PC-9 (cell line): ENCODE results near the gene SAPCD1. TPM values are rescaled to one million over a fixed set of nuclear protein-coding genes. Genes with fewer than 3 reads are reported as not detected.

Experiments used
- BruUV-seq: library from RNA; stranded (reverse); fragments of 400-500 nt; replicated peaks from 2 replicates; lab custom pipeline; 2021; lab: Mats Ljungman, UMichigan
- CTCF ChIA-PET: fragments of 300-600 bp; sonication (Branson Sonifier 250); formaldehyde crosslinking; loops from one replicate; lab custom pipeline; 2022; ENCODE audit warnings: antibody characterized with exemption; lab: Charles Lee
- POLR2A ChIA-PET: fragments of 300-600 bp; sonication (Branson Sonifier 250); formaldehyde crosslinking; loops from one replicate; lab custom pipeline; 2022; ENCODE audit warnings: antibody characterized with exemption; ENCODE audit not compliant: unreplicated experiment; lab: Charles Lee
- DNase-seq, 2 experiments: peaks; one replicate each; pipeline versions ENCODE4 v3.0.0 to v3.0.0-alpha.2; 2015 to 2022; ENCODE audit warnings: mixed read lengths in 1 of 2
- H2AFZ ChIP-seq: fragments of 200-600 bp; sonication (generic); 2 replicates; pipeline ENCODE4 v1.8.1; 2017; ENCODE audit warnings: antibody characterized with exemption
- H3F3A ChIP-seq: fragments of 200-600 bp; sonication (generic); 2 replicates; pipeline ENCODE4 v1.8.1; 2017; ENCODE audit warnings: antibody characterized with exemption, mild to moderate bottlenecking, low read depth; ENCODE audit not compliant: insufficient read depth
- H3K27ac ChIP-seq: fragments of 200-600 bp; sonication (generic); 2 replicates; pipeline ENCODE4 v1.6.1; 2016; ENCODE audit warnings: mixed run types
- H3K27me3 ChIP-seq: fragments of 200-600 bp; sonication (generic); 2 replicates; pipeline ENCODE4 v1.6.1; 2016; ENCODE audit warnings: low read depth, mixed run types; ENCODE audit not compliant: insufficient read depth
- H3K36me3 ChIP-seq: fragments of 200-600 bp; sonication (generic); 2 replicates; pipeline ENCODE4 v1.6.1; 2016; ENCODE audit warnings: low read depth, mixed run types
- H3K4me1 ChIP-seq: fragments of 200-600 bp; sonication (generic); replicated peaks from 2 replicates; pipeline ENCODE4 v1.6.1; 2016; ENCODE audit warnings: mixed run types; ENCODE audit not compliant: insufficient read depth
- H3K4me2 ChIP-seq: fragments of 200-600 bp; sonication (generic); 2 replicates; pipeline ENCODE4 v1.6.1; 2017; ENCODE audit warnings: mixed run types
- H3K4me3 ChIP-seq: fragments of 200-600 bp; sonication (generic); 2 replicates; pipeline ENCODE4 v1.6.1; 2016; ENCODE audit warnings: mixed run types
- H3K79me2 ChIP-seq: fragments of 200-600 bp; sonication (generic); 2 replicates; pipeline ENCODE4 v1.6.1; 2017; ENCODE audit warnings: low read depth, mixed run types
- H3K9me2 ChIP-seq: fragments of 200-600 bp; sonication (generic); 2 replicates; pipeline ENCODE4 v1.8.1; 2017; ENCODE audit warnings: mild to moderate bottlenecking; ENCODE audit not compliant: insufficient read depth
- H3K9me3 ChIP-seq: fragments of 200-600 bp; sonication (generic); 2 replicates; pipeline ENCODE4 v1.8.1; 2016; ENCODE audit warnings: low read depth; ENCODE audit not compliant: insufficient read depth
- H4K20me1 ChIP-seq: fragments of 200-600 bp; sonication (generic); 2 replicates; pipeline ENCODE4 v1.8.1; 2017; ENCODE audit not compliant: insufficient read depth
- EZH2 ChIP-seq: fragments of 200-600 bp; sonication (generic); IDR thresholded peaks from 2 replicates; pipeline ENCODE4 v1.8.0; 2017; ENCODE audit warnings: antibody characterized with exemption, low read depth
- intact Hi-C: fragments of 100-400 bp; cut with micrococcal nuclease; formaldehyde crosslinking; loops from one replicate; pipeline ENCODE4 v1.10.0; 2022; ENCODE audit not compliant: unreplicated experiment
- total RNA-seq: library from RNA; stranded (reverse); gene quantifications from 2 replicates; pipeline ENCODE4 v1.2.3, GENCODE V29; 2021

SAPCD1 gene
- total RNA-seq, 1 experiment from 2014 or later: 11.1 TPM

DNA sequence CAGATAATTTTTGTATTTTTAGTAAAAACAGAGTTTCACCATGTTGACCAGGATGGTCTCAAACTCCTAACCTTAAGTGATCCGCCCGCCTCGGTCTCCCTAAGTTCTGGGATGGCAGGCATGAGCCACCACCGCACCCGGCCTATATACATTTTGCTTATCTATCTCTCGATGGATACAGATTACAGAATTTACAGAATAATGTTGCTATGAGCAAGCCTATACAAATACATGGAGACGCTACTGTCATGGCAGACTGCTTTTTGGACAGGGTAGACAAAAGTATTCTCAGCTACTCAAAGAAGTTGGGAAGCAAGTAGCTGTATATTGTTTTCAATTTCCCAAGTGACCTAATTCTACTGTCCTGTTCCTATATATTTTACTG is 51.0 kb downstream of the SAPCD1 start:
- H3F3A ChIP-seq: peaks cover 29% of the 10 kb centered on the region
- H3K27me3 ChIP-seq: no peaks in the 10 kb centered on the region
- DNase-seq: no peak
- ChIA-PET CTCF (interaction anchor here (1.4 kb wide), 1 partner anchor 18 kb away, joined by 4 read pairs; the partner anchor contains the start of gene VARS1), POLR2A (interaction anchor here (0.6 to 1.9 kb wide), 8 partner anchors 9 to 382 kb away, joined by 3 to 42 read pairs (median 5); partner anchors contain the start of genes CFB, DXO, HSPA1B and VARS1)
- H3K4me1 ChIP-seq: peaks cover 10% of the 10 kb centered on the region
- no peaks in the 10 kb centered on the region for H3K9me2 ChIP-seq
- peak overlapping the region; percentile 97 for H2AFZ ChIP-seq
- peak overlapping the region; percentile 100 for H3K4me2 ChIP-seq
- BruUV-seq: no TSS peak
- no peaks in the 10 kb centered on the region for H3K36me3 ChIP-seq
- peaks cover 12% of the 10 kb centered on the region for H4K20me1 ChIP-seq
- H3K79me2 ChIP-seq: peaks cover 32% of the 10 kb centered on the region
- H3K27ac ChIP-seq: peak overlapping the region; percentile 92
- H3K4me3 ChIP-seq: peak overlapping the region; percentile 70
- no peak for TF ChIP-seq EZH2
- H3K9me3 ChIP-seq: no peaks in the 10 kb centered on the region
- intact Hi-C loops: no loop called here

Other genes starting within 250 kb of the SAPCD1 start
- gene MCCD1, start 233.7 kb upstream of the SAPCD1 start, total RNA-seq: not detected in 2 replicates
- 383 and 436 TPM in 2 replicates for gene DDX39B, start 220.7 kb upstream of the SAPCD1 start, total RNA-seq
- gene ATP6V1G2, start 216.0 kb upstream of the SAPCD1 start, total RNA-seq: 0.55 and 1.8 TPM in 2 replicates
- gene NFKBIL1, start 215.0 kb upstream of the SAPCD1 start, total RNA-seq: 26.1 and 38.3 TPM in 2 replicates
- gene LTA, start 190.4 kb upstream of the SAPCD1 start, total RNA-seq: not detected in 2 replicates
- not detected in 2 replicates for gene TNF, start 187.1 kb upstream of the SAPCD1 start, total RNA-seq
- 0.63 TPM in 1 of 2 replicates, not detected in the other for gene LTB, start 180.2 kb upstream of the SAPCD1 start, total RNA-seq
- 1.6 TPM in 2 replicates for gene LST1, start 176.4 kb upstream of the SAPCD1 start, total RNA-seq
- not detected in 2 replicates for gene NCR3, start 169.7 kb upstream of the SAPCD1 start, total RNA-seq
- not detected in 2 replicates for gene AIF1, start 147.4 kb upstream of the SAPCD1 start, total RNA-seq
- gene PRRC2A, start 141.9 kb upstream of the SAPCD1 start, total RNA-seq: 182 and 192 TPM in 2 replicates
- 336 and 358 TPM in 2 replicates for gene BAG6, start 110.0 kb upstream of the SAPCD1 start, total RNA-seq
- 2.7 and 2.9 TPM in 2 replicates for gene APOM, start 106.8 kb upstream of the SAPCD1 start, total RNA-seq
- gene C6orf47, start 101.9 kb upstream of the SAPCD1 start, total RNA-seq: 17.2 and 17.8 TPM in 2 replicates
- gene GPANK1, start 97.7 kb upstream of the SAPCD1 start, total RNA-seq: 11.5 and 13.0 TPM in 2 replicates
- gene CSNK2B, start 96.6 kb upstream of the SAPCD1 start, total RNA-seq: 152 and 173 TPM in 2 replicates
- gene LY6G5B, start 92.7 kb upstream of the SAPCD1 start, total RNA-seq: 20.9 and 24.0 TPM in 2 replicates
- gene LY6G5C, start 81.6 kb upstream of the SAPCD1 start, total RNA-seq: 2.6 and 3.7 TPM in 2 replicates
- 31.3 and 35.2 TPM in 2 replicates for gene ABHD16A, start 59.3 kb upstream of the SAPCD1 start, total RNA-seq
- gene LY6G6F, start 55.8 kb upstream of the SAPCD1 start, total RNA-seq: not detected in 2 replicates
- gene LY6G6D, start 47.3 kb upstream of the SAPCD1 start, total RNA-seq: not detected in 2 replicates
- gene LY6G6C, start 40.9 kb upstream of the SAPCD1 start, total RNA-seq: 1.2 and 2.1 TPM in 2 replicates
- 0.43 and 0.59 TPM in 2 replicates for gene MPIG6B, start 39.3 kb upstream of the SAPCD1 start, total RNA-seq
- 58.3 and 99.6 TPM in 2 replicates for gene DDAH2, start 33.4 kb upstream of the SAPCD1 start, total RNA-seq
- gene CLIC1, start 26.1 kb upstream of the SAPCD1 start, total RNA-seq: 546 and 599 TPM in 2 replicates
- 50.0 and 68.8 TPM in 2 replicates for gene MSH5, start 22.7 kb upstream of the SAPCD1 start, total RNA-seq
- gene VWA7, start 14.7 kb downstream of the SAPCD1 start, total RNA-seq: 6.0 and 9.6 TPM in 2 replicates
- 99.6 and 124 TPM in 2 replicates for gene VARS1, start 33.1 kb downstream of the SAPCD1 start, total RNA-seq
- gene LSM2, start 44.3 kb downstream of the SAPCD1 start, total RNA-seq: 67.5 and 74.3 TPM in 2 replicates
- gene HSPA1L, start 52.6 kb downstream of the SAPCD1 start, total RNA-seq: 2.3 and 2.6 TPM in 2 replicates
- gene HSPA1A, start 52.9 kb downstream of the SAPCD1 start, total RNA-seq: 378 and 385 TPM in 2 replicates
- gene HSPA1B, start 65.1 kb downstream of the SAPCD1 start, total RNA-seq: 334 and 340 TPM in 2 replicates
- 23.1 and 23.4 TPM in 2 replicates for gene NEU1, start 100.2 kb downstream of the SAPCD1 start, total RNA-seq
- 44.4 and 44.9 TPM in 2 replicates for gene SLC44A4, start 116.3 kb downstream of the SAPCD1 start, total RNA-seq
- 57.3 and 68.3 TPM in 2 replicates for gene EHMT2, start 135.0 kb downstream of the SAPCD1 start, total RNA-seq
- 16.2 and 20.3 TPM in 2 replicates for gene ZBTB12, start 139.4 kb downstream of the SAPCD1 start, total RNA-seq
- gene C2, start 165.1 kb downstream of the SAPCD1 start, total RNA-seq: 0.96 and 2.4 TPM in 2 replicates
- gene CFB, start 183.4 kb downstream of the SAPCD1 start, total RNA-seq: 22.6 and 25.5 TPM in 2 replicates
- gene NELFE, start 196.3 kb downstream of the SAPCD1 start, total RNA-seq: 43.0 and 50.8 TPM in 2 replicates
- 67.9 and 86.0 TPM in 2 replicates for gene SKIC2, start 196.5 kb downstream of the SAPCD1 start, total RNA-seq
- gene DXO, start 209.5 kb downstream of the SAPCD1 start, total RNA-seq: 24.5 and 36.0 TPM in 2 replicates
- 7.0 and 9.3 TPM in 2 replicates for gene C4A, start 219.4 kb downstream of the SAPCD1 start, total RNA-seq